ENCODE results near the gene MUC3A.
A peak's percentile ranks its signal among the peaks of the same experiment; 100 is the strongest.

Gene MUC3A

DNA sequence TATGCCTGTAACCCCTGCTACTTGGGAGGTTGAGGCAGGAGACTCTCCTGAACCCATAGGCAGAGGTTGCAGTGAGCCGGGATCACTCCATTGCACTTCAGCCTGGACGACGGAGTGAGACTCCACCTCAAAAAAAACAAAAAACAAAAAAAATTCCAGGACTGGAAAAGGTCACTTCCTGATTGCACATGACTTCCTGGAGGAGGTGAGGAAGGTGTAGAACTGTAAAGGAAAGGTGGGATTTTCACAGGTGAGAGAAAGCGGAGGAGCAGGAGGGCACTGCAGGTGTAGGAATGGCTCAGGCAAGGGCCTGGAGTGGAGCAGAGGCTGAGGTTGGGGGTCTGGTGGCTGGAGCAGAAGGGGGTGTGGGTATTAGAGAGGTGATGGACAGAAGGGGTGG lies 3.2 kb upstream of the MUC3A start:
- no peak for DNase-seq

DNA sequence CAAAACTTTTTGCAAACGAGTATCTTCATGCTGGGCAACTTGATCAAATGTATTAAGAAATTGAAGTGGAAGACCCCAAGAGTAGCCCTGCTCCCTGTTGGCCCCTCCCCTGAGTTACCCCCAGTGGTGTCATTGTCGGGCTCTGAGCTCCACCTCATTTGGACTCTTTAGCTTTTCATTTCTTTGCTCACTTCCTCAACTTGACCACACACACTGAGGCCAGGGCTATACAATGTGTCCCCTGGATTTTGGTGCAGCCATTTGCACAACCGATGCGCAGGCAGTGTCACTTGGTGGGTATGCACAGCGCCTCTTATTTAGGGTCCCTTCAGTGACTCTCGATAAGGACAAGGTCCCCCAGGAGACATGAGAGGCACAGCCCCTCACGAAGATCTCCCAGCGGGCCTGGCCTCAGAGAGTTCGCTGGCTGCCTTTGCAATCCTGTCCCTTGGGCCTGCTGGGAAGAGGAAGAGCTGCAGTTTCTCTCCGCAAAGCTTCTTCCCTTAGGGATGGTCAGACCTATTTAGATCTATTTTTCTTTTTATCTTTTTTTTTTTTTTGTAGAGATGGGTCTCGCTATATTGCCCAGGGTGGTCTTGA lies 2.5 kb upstream of the MUC3A start:
- DNase-seq = no peak

DNA sequence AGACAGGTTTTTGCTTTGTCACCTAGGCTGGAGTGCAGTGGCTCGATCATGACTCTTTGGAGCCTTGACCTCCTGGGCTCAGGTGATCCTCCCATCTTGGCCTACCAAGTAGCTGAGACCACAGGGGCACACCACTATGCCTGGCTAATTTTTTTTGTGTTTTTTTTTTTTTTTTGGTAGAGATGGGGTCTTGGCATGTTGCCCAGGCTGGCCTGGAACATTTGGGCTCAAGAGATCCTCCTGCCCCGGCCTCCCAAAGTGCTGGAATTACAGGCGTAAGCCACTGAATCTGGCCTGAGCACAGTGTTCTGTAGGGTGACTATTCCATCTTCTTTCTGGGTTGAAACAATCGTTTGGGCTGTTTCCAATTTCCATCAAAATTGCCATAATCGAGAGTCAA lies 1.5 kb upstream of the MUC3A start:
- DNase-seq = no peak

DNA sequence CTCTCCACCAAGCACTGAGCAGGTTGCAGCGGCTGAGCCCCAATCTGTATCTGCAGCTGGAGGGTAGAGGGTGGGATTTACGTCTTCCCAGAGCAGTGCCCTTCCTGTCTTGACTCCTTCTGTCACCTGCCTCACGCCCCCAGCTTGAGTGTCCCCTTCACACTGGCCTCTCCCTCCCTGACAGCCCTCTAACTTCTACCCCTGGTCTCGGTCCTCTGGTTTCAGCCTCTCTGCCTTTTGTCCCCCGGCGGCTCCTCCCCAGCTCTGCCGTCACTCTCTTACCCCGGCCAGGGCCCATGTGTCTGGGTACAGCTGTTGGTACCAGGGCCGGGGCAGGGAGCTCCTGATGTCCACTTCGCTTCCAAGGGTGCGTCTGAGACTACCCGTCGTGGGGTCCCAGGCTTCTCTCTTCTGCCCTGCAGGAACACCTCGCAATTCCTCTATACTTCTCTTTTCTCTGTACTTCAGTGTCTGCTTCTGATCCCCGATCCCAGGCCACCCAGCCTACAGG lies 654 bp downstream of the MUC3A start:
- no peak for DNase-seq

DNA sequence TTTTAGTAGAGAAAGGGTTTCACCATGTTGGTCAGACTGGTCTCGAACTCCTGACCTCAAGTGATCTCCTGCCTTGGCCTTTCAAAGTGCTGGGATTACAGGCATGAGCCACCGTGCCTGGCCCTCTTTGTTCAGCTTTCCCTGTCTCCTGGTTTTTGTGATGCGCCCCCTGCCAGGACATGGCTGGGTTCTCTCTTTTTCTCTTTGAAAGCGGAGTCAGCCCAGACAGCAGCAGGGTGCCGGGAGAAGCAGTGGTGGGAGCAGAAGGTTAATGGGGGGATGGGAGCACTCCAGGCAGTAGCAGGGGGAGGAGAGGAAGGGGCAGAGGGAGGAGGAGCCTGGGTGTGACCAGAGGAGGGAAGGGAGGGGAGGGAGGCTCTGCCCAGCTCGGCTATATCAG lies 1.8 kb downstream of the MUC3A start:
- no peak for DNase-seq

DNA sequence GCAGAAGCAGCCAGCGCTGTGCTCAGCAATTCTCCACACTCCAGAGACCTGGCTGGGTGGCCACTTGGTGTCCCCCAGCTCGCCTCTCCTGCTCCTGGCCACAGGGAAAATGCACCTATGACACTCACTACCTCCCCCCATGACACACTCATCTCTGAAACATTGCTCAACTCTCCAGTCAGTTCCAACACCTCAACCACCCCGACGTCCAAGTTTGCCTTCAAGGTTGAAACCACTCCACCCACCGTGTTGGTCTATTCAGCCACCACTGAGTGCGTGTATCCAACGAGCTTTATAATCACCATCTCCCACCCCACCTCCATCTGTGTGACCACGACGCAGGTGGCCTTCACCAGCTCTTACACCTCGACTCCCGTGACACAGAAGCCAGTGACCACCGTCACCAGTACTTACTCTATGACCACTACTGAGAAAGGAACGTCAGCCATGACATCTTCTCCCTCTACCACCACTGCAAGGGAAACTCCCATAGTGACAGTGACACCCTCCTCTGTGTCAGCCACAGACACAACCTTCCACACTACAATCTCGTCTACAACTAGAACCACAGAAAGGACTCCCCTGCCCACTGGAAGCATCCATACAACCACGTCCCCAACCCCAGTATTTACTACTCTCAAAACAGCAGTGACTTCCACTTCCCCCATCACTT lies 2.7 kb downstream of the MUC3A start:
- no peak for DNase-seq

DNA sequence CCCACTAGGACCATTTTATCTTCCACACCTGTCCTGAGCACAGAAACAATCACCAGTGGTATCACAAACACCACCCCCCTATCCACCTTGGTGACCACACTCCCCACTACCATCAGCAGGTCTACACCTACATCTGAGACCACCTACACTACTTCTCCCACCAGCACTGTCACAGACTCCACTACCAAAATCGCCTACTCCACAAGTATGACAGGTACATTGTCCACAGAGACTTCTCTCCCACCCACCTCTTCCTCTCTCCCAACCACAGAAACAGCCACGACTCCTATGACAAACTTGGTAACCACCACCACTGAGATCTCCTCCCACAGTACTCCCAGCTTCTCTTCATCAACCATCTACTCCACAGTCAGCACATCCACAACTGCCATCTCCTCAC lies 3.3 kb downstream of the MUC3A start:
- no peak for DNase-seq

DNA sequence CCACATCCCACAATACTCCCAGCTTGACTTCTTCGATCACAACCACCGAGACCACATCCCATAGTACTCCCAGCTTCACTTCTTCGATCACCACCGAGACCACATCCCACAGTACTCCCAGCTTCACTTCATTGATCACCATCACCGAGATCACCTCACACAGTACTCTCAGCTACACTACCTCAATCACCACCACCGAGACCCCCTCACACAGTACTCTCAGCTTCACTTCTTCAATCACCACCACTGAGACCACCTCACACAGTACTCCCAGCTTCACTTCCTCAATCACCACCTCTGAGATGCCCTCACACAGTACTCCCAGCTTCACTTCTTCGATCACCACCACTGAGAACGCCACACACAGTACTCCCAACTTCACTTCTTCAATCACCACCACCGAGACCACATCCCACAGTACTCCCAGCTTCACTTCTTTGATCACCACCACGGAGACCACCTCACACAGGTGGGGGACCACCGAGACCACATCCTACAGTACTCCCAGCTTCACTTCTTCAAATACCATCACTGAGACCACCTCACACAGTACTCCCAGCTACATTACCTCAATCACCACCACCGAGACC lies 8.6 kb downstream of the MUC3A start:
- no peak for DNase-seq

DNA sequence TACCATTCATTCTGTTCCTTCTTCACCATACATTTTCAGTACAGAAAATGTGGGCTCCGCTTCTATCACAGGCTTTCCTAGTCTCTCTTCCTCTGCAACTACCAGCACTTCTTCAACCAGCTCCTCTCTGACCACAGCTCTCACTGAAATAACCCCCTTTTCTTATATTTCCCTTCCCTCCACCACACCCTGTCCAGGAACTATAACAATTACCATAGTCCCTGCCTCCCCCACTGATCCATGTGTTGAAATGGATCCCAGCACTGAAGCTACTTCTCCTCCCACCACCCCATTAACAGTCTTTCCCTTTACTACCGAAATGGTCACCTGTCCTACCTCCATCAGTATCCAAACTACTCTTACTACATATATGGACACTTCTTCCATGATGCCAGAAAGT lies 10.6 kb downstream of the MUC3A start:
- no peak for DNase-seq

DNA sequence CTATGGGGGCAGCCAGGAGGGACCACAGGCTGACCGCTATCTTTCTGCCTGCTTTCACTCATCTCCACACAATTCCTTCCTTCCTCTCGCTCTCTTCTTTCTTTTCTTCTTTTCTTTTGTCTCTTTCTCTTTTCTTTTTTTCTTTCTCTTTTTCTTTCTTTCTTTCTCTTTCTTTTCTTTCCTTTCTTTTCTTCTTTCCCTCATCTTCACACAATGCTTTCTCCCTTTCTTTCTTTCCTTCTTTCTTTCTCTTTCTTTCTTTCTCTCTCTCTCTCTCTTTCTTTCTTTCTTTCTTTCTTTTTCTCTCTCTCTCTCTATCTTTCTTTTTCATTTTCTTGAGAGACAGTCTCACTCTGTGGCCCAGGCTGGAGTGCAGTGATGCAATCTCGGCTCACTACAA lies 13.2 kb downstream of the MUC3A start:
- DNase-seq = no peak

DNA sequence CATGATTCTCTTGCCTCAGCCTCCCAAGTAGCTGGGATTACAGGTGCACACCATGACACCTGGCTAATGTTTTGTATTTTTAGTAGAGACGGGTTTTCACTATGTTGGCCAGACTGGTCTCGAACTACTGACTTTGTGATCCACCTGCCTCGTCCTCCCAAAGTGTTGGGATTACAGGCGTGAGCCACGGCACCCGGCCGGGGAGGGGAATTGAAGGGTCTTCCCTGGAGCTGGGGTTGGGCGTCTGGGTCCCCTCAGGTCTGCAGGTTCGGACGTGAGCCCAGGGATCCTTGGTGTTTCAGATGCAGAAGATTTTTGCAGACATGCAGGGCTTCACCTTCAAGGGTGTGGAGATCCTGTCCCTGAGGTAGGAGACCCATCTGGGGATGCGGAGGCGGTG lies 14.1 kb downstream of the MUC3A start:
- DNase-seq = no peak

DNA sequence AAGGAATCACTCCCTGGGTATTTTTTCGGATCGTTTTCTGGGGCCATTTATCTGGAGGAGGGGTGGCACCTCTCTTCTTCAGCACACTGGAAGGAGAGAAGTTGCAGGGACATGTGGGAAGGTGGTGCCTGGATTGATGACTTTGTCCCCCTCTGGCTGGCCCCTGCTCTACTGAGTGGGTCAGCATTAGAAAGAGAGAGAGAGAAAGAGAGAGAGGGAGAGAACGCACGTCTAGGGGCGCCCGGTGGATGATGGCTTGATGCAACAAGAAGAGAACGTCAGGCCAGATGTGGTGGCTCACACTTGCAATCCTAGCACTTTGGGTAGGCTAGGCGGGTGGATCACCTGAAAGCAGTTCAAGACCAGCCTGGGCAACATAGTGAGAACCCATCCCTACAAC lies 14.5 kb downstream of the MUC3A start:
- DNase-seq = no peak

DNA sequence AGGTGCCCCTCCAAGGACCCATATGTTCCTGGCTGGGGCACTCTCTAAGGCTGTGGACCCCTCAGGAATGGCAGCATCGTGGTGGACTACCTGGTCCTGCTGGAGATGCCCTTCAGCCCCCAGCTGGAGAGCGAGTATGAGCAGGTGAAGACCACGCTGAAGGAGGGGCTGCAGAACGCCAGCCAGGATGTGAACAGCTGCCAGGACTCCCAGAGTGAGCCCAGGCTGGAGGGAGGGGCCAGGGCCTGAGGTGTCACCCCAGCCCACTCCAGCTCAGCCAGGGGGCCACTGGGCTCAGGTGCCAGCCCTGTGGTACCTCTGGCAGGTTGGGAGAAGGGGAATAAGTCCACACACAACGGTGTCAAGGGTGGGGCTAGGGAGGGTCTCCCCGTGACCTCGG lies 15.3 kb downstream of the MUC3A start:
- DNase-seq = no peak

DNA sequence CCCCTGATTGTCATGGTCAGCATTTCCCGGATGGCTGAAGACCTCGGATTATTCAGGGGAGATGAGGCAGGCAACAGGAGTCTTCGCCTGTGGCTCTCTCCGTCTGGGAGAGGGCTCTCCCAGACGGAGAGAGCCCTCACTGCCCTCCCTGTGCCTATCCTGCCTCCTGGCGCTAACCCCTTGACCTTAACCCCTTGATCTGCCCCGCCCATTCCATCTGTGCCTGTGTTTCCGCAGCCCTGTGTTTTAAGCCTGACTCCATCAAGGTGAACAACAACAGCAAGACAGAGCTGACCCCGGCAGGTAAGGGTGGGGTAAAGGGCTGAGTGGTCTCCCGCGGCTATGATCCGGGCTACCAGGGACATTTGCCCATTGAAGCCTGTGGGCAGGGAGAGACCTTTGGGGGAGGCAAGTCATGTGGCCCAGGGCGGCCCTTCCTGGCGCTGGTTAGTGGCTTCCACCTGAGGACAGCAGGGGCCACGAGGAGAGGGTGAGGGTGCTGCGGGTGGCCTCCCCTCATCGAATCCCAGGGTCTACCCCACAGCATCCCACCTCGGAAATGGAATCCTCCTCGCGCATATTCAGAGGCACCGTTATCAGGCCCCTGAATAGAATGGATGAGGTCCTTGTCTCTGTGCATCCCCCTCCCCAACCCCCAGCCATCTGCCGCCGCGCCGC lies 15.8 kb downstream of the MUC3A start:
- DNase-seq = no peak

DNA sequence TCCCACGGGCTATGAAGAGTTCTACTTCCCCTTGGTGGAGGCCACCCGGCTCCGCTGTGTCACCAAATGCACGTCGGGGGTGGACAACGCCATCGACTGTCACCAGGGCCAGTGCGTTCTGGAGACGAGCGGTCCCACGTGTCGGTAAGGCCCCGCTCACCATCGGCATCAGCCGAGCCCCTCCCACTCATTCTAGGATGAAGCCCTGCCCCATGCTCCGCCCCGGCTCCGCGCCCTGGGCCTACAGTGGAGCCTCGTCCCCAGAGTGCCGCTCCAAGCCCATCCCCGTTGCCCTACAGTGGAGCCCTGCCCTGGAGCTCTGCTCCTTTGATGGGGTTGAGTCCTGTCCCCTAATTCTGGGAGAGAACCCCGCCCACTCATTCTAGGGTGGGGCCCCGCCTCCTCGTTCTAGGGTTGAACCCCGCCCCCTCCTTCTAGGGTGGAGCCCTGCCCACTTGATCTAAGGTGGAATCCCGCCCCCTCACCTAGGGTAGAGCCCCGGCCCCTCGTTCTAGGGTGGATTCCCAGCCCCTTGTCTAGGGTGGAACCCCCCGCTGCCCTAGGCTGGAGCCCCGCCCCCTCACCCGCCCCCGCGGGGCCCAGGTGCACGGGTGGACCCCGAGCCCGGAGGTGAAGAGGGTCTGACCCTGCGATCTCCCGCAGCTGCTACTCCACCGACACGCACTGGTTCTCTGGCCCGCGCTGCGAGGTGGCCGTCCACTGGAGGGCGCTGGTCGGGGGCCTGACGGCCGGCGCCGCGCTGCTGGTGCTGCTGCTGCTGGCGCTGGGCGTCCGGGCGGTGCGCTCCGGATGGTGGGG lies 16.6 kb downstream of the MUC3A start:
- DNase-seq = peak; percentile 91

DNA sequence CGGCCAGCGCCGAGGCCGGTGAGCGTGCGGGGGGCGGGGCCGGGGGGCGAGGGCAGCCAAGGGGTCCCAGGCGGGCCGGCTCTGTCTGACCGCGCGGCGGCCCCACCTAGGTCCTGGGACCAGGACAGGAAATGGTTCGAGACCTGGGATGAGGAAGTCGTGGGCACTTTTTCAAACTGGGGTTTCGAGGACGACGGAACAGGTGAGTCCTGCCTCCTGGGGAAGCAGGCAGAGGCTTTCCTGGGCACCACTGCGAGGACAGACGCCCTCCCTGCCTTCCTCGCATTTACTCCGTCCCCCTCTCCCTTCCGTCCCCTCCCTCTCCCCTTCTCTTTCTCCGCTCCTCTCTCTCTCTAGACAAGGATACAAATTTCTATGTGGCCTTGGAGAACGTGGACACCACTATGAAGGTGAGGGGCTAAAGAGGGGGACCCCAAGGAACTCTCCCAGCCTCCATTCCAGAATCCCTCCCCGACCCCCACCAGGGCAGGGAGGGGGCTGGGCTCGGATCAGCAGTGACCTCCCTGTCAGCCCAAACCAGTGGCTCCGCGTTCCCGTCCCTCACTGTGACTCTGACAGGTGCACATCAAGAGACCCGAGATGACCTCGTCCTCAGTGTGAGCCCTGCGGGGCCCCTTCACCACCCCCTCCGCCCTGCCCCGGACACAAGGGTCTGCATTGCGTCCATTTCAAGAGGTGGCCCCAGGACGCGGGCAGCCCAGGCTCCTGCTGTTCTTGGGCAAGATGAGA lies 17.4 kb downstream of the MUC3A start:
- no peak for DNase-seq

DNA sequence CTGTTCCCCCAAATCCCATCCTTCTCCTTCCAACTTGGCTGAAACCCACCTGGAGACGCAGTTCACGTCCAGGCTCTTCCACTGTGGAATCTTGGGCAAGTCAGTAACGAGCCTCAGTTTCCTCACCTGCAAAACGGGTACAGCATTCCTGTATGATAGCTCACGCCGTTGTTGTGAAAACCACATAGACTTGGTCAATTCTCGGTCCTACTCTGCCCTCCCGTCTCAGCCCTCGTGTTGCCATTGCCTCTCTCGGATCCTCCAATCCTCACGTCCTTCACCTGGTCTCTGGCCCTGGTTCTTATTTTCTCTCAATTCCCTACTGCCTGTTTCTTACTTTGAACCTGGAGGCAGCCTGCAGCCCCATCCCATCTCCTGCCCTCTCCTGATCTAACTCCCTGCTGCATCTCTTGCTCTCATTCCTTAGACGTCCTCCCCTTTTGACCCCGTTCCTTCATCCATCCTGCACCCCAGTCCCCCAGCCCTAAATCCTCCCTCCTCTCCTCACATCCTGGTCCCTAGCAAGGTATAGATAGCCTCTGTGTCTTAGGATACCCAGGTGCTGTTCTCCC lies 18.0 kb downstream of the MUC3A start:
- no peak for DNase-seq

DNA sequence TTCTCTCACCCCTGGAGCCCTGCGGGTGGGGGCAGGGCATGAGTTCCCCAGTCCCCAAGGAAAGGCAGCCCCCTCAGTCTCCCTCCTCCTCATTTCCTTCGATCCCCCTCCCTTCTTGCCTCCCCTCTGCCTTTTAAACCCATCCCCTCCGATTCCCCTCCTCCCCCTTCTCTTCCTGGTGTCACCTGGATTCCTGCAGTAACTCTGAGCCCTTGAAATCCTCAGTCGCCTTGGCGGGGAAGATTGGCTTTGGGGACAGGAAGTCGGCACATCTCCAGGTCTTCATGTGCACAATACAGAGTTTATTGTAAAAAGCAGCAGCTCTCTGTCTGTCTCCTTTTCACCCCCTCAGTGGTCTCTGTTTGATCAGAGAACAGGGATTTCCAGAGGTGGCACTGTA lies 18.7 kb downstream of the MUC3A start:
- DNase-seq = no peak

DNA sequence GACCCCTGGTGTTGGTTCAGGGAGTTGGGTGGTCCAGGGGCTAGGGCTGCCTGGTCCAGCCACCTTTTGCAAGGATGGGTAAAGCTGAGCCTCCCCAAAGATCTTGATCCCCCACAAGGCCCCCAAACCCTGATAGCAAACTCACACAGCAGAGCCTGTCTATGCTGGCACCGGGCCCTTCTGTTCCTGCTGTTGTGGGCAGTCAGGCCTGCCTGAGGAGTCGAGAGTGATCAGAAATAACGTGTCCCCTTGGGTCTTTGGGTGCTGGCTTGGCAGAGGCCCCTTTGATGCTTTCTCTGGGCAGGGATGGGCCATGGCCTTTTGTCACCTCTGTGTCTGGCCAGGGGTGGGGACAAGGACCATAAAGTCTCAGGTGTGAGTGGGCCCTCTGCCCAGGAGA lies 19.3 kb downstream of the MUC3A start:
- DNase-seq = no peak

DNA sequence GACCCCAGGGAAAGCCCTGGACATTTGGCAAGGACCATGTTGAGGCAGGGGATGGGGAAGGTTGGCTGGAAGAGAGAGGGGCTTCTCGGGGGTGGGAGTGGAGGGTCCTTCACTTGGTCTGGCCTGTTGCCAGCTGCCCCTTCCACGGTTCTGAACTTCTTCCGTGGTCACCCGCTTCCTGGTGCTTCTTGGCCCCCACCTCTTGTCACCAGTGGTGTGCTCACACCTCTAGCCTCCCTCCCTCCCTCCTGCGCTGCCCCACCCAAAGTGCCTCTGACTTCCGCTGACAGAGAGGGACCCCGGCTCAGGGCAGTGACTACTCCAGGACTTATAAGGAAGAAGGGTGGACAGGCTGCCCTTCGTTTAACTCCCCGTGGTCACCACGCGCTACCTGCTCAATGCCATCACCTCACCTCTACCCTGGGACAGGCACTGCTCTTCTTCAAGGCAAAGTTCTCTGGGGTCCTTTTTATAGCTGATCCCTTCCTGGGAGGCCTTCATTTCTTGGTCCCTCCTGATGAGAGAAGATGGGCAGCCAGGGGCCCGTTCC lies 19.8 kb downstream of the MUC3A start, which contains the start of gene MUC12:
TSS of gene MUC12 (plus strand) at position 500 of the 550 bp plus-strand sequence. CDS start 58 bp downstream, outside the sequence.
- no peak for DNase-seq

Measured in activated effector memory CD4-positive, alpha-beta T cell treated with anti-CD3 and anti-CD28 coated beads, Interleukin-2, amount 50 U/mL, for 16 hours (primary cell).